Measurements from ENCODE around the gene TBC1D32. TPM values are rescaled to one million over a fixed set of nuclear protein-coding genes. Genes with fewer than 3 reads are reported as not detected.

The TBC1D32 gene
- total and polyA plus RNA-seq, 2 donors (not counting 3 experiments of a cell fraction or from before 2014, with no cell fraction given): 2.5 to 4.0 TPM

DNA sequence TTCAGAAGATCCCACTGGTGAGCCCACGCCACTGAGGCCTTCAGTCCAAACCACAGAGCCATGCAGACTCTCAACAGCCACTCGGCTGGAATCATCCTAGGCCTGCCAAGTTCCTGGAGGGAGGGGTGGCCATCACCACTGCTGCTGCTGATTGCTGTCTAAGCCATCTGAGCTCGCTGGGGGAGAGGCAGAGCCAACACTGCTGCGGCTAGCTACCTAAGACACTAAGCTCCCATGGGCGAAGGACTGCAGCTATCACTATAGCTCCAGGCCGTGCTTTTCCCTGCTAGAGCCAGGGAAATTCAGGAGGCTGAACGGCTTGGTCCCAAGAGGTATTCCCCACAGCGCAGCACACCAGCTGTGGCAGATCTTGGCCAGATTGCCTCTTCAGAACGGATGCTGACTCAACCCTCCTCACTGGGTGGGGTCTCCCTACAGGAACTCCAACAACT, 73.6 kb downstream of the TBC1D32 start:
- Histone ChIP-seq H3K27me3 (ENCODE audit: control insufficient read depth in 2 of 2, insufficient read depth in 2 of 2, low read length in 2 of 2) (no peaks in the 10 kb centered on the region), H3K4me3 (replicated peaks in 1 of 3; ENCODE audit: insufficient read depth in 1 of 3, low read depth in 1 of 3, low read length in 3 of 3) (no peak overlapping the region), H3K4me1 (ENCODE audit: control insufficient read depth, extremely low read depth, insufficient read depth, low read length) (no peaks in the 10 kb centered on the region), H3K36me3 (ENCODE audit: control insufficient read depth in 2 of 2, extremely low read depth in 1 of 2, insufficient read depth in 2 of 2, low read length in 2 of 2) (no peaks in the 10 kb centered on the region), H3K9ac (replicated peaks; ENCODE audit: extremely low read depth, insufficient read depth, low read length) (no peak overlapping the region), H4K20me1 (replicated peaks; ENCODE audit: control insufficient read depth, extremely low read depth, insufficient read depth, low read length) (no peaks in the 10 kb centered on the region), H3K4me2 (ENCODE audit: insufficient read depth, low read length) (no peak overlapping the region), H3K79me2 (ENCODE audit: control insufficient read depth, insufficient read depth, low read length) (no peaks in the 10 kb centered on the region), H3K9me3 (replicated peaks; ENCODE audit: control insufficient read depth, insufficient read depth, low read length) (no peaks in the 10 kb centered on the region), H3K9me1 (replicated peaks; ENCODE audit: control insufficient read depth, extremely low read depth, insufficient read depth, low read length) (no peaks in the 10 kb centered on the region), H3K27ac (ENCODE audit: insufficient read depth, low read depth, low read length) (no peak overlapping the region), H2AFZ (ENCODE audit: low read depth, low read length) (no peak overlapping the region)
- dilution Hi-C loops (cut with MboI; ENCODE audit: extremely low pct_ligation_motif_present, low sequenced_read_pairs) (no loop called here), intact Hi-C loops (cut with micrococcal nuclease) (no loop called here)
- BruUV-seq (replicated peaks): no TSS peak
- ChIA-PET POLR2A (no interaction called here), CTCF (interaction anchor here (0.9 kb wide), 2 partner anchors 138 to 205 kb away, joined by 3 read pairs; no protein-coding TSS in a partner anchor)
- DNase-seq (ENCODE audit: low read depth, low spot score) (peak; percentile 26), FAIRE-seq (no peak)
- TF ChIP-seq MYC (IDR thresholded peaks at IDR 0.05; ENCODE audit: low read depth, low read length): no peak
- peak; percentile 16 for TF ChIP-seq FOS (IDR thresholded peaks at IDR 0.05; ENCODE audit: borderline replicate concordance, insufficient read depth, low read length)
- TF ChIP-seq GATA2 (IDR thresholded peaks at IDR 0.05; ENCODE audit: insufficient read depth, insufficient read length, low read depth, low read length): peak; percentile 68
- TF ChIP-seq, protein P1, sequence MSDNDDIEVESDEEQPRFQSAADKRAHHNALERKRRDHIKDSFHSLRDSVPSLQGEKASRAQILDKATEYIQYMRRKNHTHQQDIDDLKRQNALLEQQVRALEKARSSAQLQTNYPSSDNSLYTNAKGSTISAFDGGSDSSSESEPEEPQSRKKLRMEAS (IDR thresholded peaks at IDR 0.05; ENCODE audit: insufficient read depth, insufficient read length): no peak
- TF ChIP-seq, protein P2, sequence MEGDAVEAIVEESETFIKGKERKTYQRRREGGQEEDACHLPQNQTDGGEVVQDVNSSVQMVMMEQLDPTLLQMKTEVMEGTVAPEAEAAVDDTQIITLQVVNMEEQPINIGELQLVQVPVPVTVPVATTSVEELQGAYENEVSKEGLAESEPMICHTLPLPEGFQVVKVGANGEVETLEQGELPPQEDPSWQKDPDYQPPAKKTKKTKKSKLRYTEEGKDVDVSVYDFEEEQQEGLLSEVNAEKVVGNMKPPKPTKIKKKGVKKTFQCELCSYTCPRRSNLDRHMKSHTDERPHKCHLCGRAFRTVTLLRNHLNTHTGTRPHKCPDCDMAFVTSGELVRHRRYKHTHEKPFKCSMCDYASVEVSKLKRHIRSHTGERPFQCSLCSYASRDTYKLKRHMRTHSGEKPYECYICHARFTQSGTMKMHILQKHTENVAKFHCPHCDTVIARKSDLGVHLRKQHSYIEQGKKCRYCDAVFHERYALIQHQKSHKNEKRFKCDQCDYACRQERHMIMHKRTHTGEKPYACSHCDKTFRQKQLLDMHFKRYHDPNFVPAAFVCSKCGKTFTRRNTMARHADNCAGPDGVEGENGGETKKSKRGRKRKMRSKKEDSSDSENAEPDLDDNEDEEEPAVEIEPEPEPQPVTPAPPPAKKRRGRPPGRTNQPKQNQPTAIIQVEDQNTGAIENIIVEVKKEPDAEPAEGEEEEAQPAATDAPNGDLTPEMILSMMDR (IDR thresholded peaks at IDR 0.05; ENCODE audit: extremely low read depth in 1 of 2, insufficient read depth in 1 of 2, low read depth in 1 of 2, low read length in 2 of 2): no peak

DNA sequence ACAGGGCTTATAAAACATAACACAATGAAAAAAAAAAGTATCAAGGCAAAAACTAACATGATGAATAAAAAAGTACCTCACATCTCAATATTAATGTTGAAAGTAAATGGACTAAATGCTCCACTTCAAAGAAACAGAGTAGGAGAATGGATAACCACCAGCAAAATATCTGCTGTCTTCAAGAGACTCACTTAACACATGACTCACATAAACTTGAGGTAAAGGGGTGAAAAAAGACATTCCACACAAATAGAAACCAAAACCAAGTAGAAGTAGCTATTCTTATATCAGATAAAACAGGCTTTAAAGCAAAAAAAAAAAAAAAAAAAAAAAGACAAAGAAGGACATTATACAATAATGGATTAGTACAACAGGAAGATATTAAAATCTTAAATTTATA, 86.9 kb downstream of the TBC1D32 start:
- Histone ChIP-seq H3K4me1 (ENCODE audit: control insufficient read depth, extremely low read depth, insufficient read depth, low read length) (no peaks in the 10 kb centered on the region), H3K9me1 (replicated peaks; ENCODE audit: control insufficient read depth, extremely low read depth, insufficient read depth, low read length) (no peaks in the 10 kb centered on the region), H3K9ac (replicated peaks; ENCODE audit: extremely low read depth, insufficient read depth, low read length) (no peak overlapping the region), H3K9me3 (replicated peaks; ENCODE audit: control insufficient read depth, insufficient read depth, low read length) (no peaks in the 10 kb centered on the region), H3K27me3 (ENCODE audit: control insufficient read depth in 2 of 2, insufficient read depth in 2 of 2, low read length in 2 of 2) (no peaks in the 10 kb centered on the region), H3K4me3 (replicated peaks in 1 of 3; ENCODE audit: insufficient read depth in 1 of 3, low read depth in 1 of 3, low read length in 3 of 3) (no peak overlapping the region), H3K79me2 (ENCODE audit: control insufficient read depth, insufficient read depth, low read length) (no peaks in the 10 kb centered on the region), H4K20me1 (replicated peaks; ENCODE audit: control insufficient read depth, extremely low read depth, insufficient read depth, low read length) (no peaks in the 10 kb centered on the region), H3K4me2 (ENCODE audit: insufficient read depth, low read length) (no peak overlapping the region), H3K27ac (ENCODE audit: insufficient read depth, low read depth, low read length) (no peak overlapping the region), H2AFZ (ENCODE audit: low read depth, low read length) (no peak overlapping the region), H3K36me3 (ENCODE audit: control insufficient read depth in 2 of 2, extremely low read depth in 1 of 2, insufficient read depth in 2 of 2, low read length in 2 of 2) (no peaks in the 10 kb centered on the region)
- DNase-seq (ENCODE audit: low read depth, low spot score) (no peak), FAIRE-seq (no peak)
- CTCF ChIA-PET: interaction anchor here (1.3 kb wide), 1 partner anchor 23 kb away, joined by 4 read pairs; no protein-coding TSS in a partner anchor
- dilution Hi-C loops (cut with MboI; ENCODE audit: extremely low pct_ligation_motif_present, low sequenced_read_pairs) (no loop called here), intact Hi-C loops (cut with micrococcal nuclease) (no loop called here)
- POLR2A ChIA-PET: no interaction called here
- no TSS peak for BruUV-seq (replicated peaks)
- TF ChIP-seq GATA2 (IDR thresholded peaks at IDR 0.05; ENCODE audit: insufficient read depth, insufficient read length, low read depth, low read length): no peak
- no peak for TF ChIP-seq POLR2A (IDR thresholded peaks at IDR 0.05; ENCODE audit: low read depth, low read length)
- no peak for TF ChIP-seq EZH2 (IDR thresholded peaks at IDR 0.05; ENCODE audit: borderline replicate concordance, low read depth, low read length, severe bottlenecking)
- TF ChIP-seq, protein P2 (IDR thresholded peaks at IDR 0.05; ENCODE audit: extremely low read depth in 1 of 2, insufficient read depth in 1 of 2, low read depth in 1 of 2, low read length in 2 of 2): no peak
- no peak for TF ChIP-seq JUN (IDR thresholded peaks at IDR 0.05; ENCODE audit: borderline replicate concordance, insufficient read depth, insufficient read length, low read depth)

All from endothelial cell of umbilical vein (primary cell).